GM19238 (cell line): ENCODE data around the gene FOXN3.

ENCODE experiments used
- DNase-seq: peaks from one replicate; pipeline ENCODE4 v3.0.0; 2011; ENCODE audit warnings: low spot score; ENCODE audit not compliant: insufficient read length

The FOXN3 gene

GRCh38 chr14:89279649-89280232 is 137.3 kb downstream of the FOXN3 start:
- DNase-seq: no peak

DNA sequence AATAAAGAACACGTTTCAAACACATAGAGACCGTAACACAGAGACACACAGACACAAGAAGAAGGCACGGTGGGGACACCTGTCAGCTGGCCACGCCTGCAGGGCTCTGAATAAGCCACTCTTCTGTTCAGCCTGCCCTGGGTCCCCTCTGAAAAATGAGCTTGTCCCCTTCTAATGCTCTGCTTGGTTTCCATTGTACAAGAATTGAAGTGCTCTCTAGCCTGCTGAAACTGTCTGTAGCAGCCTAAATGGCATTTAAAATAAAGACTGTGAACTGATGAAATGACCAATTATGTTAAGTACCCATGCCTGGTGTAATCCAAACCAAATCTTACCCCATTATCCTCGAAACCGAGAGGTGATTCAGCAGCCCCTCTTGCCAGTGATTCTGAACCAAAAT is 139.8 kb downstream of the FOXN3 start:
- no peak for DNase-seq

- DNase-seq: peak; percentile 39
Measured at GRCh38 chr14:89276424-89276975, 140.5 kb downstream of the FOXN3 start.

DNA sequence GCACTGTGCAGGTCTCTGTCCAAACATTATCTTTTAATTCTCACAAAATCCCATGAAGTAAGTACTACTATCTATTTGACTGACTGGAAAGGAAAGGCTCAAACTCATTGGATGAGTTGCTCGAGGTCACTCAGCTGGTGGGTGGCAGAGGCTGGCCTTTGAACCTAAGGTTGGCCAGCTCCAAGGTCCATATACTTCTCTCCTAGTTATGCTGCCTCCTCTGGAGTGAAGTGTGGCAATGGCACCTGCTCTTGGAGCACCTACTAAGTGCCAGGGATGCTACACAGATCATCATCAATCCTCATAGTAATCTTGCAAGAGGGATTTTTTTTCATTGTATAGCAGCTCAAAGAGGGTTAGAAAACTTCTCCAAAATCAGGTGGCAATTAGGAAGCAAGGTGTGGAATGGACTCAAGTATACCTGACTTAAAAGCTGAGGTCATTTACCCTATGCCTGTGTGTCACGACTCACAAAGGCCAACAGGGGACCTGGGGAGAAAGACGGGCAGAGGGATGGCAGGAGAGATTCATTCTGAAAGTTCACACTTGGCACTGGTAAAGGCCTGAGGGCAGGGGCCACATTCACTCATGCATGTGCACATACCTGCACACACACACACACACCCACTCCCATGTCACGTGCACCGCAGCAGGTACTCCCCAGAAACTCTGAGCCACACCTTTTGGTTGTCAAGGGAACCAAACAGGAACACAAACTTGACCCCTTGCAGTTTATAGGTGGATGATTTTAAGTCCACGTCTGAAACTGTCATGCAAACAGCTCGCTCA is 146.4 kb downstream of the FOXN3 start:
- no peak for DNase-seq

GRCh38 chr14:89269404-89269803 is 147.6 kb downstream of the FOXN3 start:
- DNase-seq: no peak

DNA sequence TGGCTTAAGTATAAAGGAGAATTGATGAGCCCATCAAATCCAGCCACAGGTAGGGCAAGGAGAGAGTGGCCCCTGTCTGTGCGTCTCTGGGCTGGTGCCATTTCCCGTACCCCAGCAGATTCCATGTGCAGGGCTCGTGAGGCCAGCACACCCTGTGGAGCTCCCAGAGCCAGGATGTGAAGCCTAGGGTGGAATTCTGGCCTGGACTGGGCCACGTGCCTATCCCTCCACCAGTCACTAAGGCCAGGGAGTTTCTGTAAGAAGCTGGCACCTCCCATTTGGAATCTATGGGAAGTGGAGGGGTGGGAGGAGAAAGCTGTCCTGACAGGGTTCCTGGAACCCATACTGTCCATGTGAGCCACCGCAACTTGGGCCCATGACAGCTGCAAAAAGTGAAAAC is 148.5 kb downstream of the FOXN3 start:
- no peak for DNase-seq

GRCh38 chr14:89267656-89268055 is 149.4 kb downstream of the FOXN3 start:
- no peak for DNase-seq

- DNase-seq: no peak
Measured at GRCh38 chr14:89267163-89267562, 149.9 kb downstream of the FOXN3 start.

- DNase-seq: no peak
Measured at GRCh38 chr14:89266754-89267153, 150.3 kb downstream of the FOXN3 start.

- DNase-seq: no peak
Measured at GRCh38 chr14:89265234-89265633, 151.8 kb downstream of the FOXN3 start.

- no peak for DNase-seq
Measured at GRCh38 chr14:89264196-89264800, 152.7 kb downstream of the FOXN3 start.

DNA sequence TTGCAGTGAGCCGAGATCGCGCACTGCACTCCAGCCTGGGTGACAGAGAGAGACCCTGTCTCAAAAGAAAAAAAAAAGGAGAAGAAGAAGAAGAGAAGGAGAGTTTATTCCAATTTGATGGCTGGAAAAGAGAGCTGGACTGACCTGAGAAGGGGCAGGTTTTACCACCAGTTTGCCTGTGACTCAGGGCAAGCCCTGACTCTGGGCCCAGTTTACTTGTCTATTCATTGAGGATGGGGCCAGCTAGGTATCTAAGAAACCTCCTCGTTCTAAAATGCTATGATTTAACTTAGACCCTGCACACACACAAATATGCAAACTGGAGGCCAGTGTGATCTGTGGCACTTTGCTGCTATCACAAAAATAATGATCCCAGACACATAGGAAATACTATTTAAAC is 155.0 kb downstream of the FOXN3 start:
- no peak for DNase-seq

- DNase-seq: no peak
Measured at GRCh38 chr14:89260898-89261297, 156.1 kb downstream of the FOXN3 start.

DNA sequence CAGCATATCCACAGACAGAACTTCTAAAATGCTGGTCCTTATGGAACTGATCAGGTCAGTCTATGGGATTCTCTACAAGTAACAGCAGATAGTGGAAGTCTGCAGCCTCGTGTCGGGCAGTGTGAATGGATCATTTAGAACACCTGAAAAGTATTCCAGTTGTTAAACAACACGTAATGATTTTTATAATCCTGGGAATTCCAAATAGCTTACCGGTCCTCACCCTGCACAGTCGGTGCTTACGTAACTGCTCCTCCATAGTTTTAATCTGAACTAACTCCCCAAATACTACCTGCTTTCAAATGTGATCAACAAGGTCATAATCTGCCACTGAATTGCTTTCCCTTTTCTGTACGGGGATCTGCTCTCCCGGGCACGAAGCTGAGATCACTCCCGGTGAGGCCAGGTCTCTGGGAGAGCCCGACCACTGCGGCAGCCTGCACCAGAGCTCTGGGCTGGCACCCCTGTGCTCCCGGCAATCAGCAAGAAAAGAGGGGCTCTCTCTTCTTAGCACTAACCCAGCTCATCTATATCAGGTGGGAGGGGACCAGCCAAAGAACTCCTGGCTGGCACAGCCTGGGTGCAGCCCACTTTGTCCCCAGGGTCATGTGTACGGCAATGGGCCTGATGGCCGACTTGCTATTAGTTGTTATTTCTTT is 157.0 kb downstream of the FOXN3 start:
- no peak for DNase-seq

DNA sequence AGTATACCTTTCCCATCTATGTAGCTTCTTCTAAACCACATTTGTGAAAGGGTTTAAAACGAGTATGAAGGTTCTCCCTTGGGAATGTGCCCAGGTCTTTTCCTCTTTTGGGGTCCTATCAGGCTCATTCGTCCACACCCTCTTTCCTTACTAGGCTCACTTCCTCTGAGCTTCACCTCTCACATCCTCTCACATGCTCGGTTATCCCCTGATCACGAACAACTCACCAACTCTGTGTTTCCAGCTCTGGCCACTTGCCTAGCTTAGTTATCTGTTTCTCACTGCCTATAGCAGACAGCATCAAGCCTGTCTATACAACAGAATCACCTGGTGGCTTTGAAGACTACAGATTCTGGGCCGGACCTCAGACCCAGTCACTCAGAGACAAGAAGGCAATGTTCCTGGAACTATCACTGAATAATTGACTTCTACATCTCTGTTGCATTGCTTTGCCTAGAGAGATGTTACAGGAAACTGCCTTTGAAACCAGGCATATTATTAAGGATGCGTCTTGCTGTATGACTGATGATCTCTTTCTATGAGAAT is 158.2 kb downstream of the FOXN3 start:
- no peak for DNase-seq

- no peak for DNase-seq
Measured at GRCh38 chr14:89256951-89257350, 160.1 kb downstream of the FOXN3 start.

GRCh38 chr14:89256283-89256682 is 160.8 kb downstream of the FOXN3 start:
- no peak for DNase-seq

DNA sequence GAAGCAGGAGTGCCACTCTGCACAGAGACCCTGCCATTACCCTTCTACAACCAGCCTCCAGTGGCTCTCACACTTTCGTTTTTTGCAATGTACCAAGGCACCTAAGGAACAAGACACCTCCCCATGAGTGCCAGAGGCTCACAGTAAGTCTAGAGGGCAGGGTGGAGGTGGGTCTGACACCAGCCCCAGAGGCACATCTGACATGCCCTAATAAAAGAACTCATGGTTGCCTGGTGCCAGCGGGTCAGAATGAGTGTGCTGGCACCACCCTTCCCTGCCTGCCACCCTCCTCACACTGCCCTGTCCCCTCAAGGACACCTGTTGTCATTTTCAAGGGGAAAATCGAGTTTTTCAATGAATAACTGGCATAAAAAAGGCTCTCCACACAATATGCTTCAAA is 161.2 kb downstream of the FOXN3 start:
- DNase-seq: no peak

- no peak for DNase-seq
Measured at GRCh38 chr14:89255012-89255411, 162.0 kb downstream of the FOXN3 start.

DNA sequence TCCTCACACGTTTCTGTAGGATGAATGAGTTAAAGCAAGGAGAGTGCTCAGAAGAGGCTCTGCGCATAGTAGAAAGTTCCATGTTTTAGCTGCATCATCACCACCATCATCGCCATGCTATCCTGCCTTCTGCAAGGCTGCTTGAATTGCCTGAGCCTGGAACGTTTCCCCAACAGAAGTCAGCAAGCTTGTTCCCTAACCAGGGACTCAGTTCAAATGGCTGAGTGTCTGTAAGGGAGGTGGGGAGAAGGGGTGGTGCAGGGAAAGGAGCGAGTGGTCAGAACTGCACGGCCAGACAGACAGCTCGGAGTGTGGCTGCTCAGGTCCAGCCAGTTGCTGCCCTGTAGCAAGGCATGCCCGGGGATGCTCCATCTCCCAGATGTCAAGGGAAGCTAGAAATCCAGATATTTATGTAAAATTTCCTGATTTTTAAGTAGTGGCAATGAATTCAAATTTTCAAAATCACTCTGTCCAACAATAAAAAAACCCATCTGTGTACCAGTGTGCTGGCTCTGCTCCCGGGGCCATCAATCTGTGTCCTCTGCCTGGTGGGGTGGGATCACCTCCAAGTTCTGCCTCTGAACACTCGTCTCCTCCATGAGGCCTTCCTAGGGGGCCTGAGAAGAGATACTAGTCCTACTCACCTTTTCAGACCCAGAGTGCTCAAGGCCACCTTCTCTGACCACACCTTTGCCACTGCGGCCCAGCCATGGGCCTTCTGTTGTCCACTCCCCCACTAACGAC is 162.7 kb downstream of the FOXN3 start:
- DNase-seq: no peak
